Endothelial cell of umbilical vein (primary cell): ENCODE data around the gene CYSLTR2.

Experiments
- FOS ChIP-seq: IDR thresholded peaks from 2 replicates; pipeline ENCODE4 v1.6.1; 2011; ENCODE audit warnings: mild to moderate bottlenecking, low read length, moderate library complexity, borderline replicate concordance; ENCODE audit not compliant: insufficient read depth
- JUN ChIP-seq: IDR thresholded peaks from 2 replicates; pipeline ENCODE4 v1.6.1; 2011; ENCODE audit warnings: borderline replicate concordance, low read depth; ENCODE audit not compliant: insufficient read length, insufficient read depth
- POLR2A ChIP-seq: IDR thresholded peaks from 2 replicates; pipeline ENCODE4 v1.6.1; 2012; ENCODE audit warnings: low read depth, mild to moderate bottlenecking, control low read depth, low read length
- TF ChIP-seq, protein P1 (sequence below), 2 donors: IDR thresholded peaks; 1 replicate in 1 of 2; 2 replicates in 1 of 2; pipeline ENCODE4 v1.5.1; 2011; ENCODE audit warnings: low read length in 2 of 2, mild to moderate bottlenecking in 2 of 2, moderate library complexity in 2 of 2, control low read depth in 1 of 2, inconsistent platforms in 1 of 2, low read depth in 1 of 2; ENCODE audit not compliant: insufficient read depth in 1 of 2; ENCODE audit errors: extremely low read depth in 1 of 2

DNA sequence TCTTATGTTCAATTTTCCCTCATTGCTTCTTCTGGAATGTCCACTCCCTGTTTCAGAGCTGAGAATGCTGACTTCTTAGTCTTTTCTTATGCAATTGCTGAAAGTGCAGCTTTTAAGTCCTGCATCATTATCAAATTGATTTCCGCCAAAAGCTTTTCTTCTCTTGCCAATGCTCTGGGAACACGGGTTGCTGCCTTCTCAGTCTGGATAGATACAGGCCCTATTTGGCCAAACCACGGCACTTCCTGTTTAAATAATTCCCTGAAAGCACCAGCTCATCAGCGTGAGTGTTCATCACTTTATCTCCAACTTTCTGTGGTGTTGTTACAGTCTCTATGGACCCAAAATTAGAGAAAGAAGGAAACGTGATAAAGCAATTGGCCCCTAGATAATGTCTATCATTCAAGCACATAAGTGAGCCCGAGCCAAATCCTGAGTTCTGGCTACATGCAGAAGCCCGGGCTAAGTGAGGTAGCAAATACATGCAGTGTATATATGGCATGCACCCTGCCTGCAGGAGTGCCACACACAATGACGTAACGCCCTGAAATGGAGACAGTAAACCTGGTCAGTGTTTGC lies 85.7 kb downstream of the CYSLTR2 start:
- TF ChIP-seq, protein P1, sequence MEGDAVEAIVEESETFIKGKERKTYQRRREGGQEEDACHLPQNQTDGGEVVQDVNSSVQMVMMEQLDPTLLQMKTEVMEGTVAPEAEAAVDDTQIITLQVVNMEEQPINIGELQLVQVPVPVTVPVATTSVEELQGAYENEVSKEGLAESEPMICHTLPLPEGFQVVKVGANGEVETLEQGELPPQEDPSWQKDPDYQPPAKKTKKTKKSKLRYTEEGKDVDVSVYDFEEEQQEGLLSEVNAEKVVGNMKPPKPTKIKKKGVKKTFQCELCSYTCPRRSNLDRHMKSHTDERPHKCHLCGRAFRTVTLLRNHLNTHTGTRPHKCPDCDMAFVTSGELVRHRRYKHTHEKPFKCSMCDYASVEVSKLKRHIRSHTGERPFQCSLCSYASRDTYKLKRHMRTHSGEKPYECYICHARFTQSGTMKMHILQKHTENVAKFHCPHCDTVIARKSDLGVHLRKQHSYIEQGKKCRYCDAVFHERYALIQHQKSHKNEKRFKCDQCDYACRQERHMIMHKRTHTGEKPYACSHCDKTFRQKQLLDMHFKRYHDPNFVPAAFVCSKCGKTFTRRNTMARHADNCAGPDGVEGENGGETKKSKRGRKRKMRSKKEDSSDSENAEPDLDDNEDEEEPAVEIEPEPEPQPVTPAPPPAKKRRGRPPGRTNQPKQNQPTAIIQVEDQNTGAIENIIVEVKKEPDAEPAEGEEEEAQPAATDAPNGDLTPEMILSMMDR (IDR thresholded peaks at IDR 0.05; ENCODE audit: extremely low read depth in 1 of 2, insufficient read depth in 1 of 2, low read depth in 1 of 2, low read length in 2 of 2): no peak
- TF ChIP-seq JUN (no peak), FOS (no peak), POLR2A (no peak)
